ENCODE measurements around the gene CFAP141.
"Not testable (repeated sequence)": the region's sequence is repeated elsewhere in the genome, so short reads cannot be mapped to it uniquely, and the experiment has no call there.

CFAP141 gene

DNA sequence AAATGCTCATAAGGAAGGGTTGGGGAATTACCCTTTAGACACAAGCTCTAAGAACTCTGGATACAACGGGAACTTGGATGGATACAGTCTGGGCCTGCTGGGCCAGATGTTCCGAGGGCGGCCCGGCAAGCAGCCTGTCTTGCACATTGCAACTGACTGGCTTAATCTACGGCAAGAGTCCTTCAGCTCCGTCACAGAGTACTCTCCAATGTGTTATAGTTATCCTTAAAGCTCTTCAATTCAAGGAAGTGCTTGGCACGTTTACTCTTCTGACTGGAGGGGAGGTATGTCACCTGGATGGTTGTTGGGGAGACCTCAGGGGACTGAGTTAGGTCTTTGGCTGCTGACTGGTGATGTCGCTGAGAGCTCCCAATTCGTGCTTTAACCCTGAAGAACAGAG, 1.1 kb upstream of the CFAP141 start:
- no peaks in the 10 kb centered on the region for H3K4me1 ChIP-seq (ENCODE audit: insufficient read depth, insufficient read length)
- H3K9me3 ChIP-seq (ENCODE audit: insufficient read depth, low read length): no peaks in the 10 kb centered on the region
- no peak for DNase-seq (ENCODE audit: low read depth, low spot score)
- H3K9ac ChIP-seq (ENCODE audit: insufficient read length, low read depth): no peak overlapping the region
- peaks cover 69% of the 10 kb centered on the region for H3K36me3 ChIP-seq (ENCODE audit: insufficient read depth, insufficient read length, low read length)
- no peak overlapping the region for H3K4me3 ChIP-seq (ENCODE audit: insufficient read length, low read depth)
- no peak for TF ChIP-seq ZNF274 (IDR thresholded peaks at IDR 0.05; ENCODE audit: low read depth, low read length)
- TF ChIP-seq YY1 (IDR thresholded peaks at IDR 0.05; ENCODE audit: insufficient read depth, insufficient read length): no peak
- TF ChIP-seq SUZ12 (IDR thresholded peaks at IDR 0.05; ENCODE audit: extremely low read depth, insufficient read depth, insufficient read length): no peak
- H3K27me3 ChIP-seq (ENCODE audit: insufficient read depth, insufficient read length): no peaks in the 10 kb centered on the region

DNA sequence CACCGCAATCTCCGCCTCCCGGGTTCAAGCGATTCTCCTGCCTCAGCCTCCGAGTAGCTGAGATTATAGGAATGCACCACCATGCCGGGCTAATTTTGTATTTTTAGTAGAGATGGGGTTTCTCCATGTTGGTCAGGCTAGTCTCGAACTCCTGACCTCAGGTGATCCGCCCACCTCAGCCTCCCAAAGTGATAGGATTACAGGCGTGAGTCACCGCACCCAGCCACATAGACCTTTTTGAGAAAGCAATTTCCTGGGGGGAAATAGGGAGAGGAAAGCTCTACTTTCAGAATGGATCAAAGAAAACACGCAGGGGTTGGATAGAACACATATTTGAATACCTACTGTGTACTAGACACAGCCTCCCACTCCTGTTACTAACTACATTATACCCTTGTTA, 355 bp downstream of the CFAP141 start:
- H3K4me3 ChIP-seq (ENCODE audit: insufficient read length, low read depth); H3K27me3 ChIP-seq (ENCODE audit: insufficient read depth, insufficient read length); H3K4me1 ChIP-seq (ENCODE audit: insufficient read depth, insufficient read length); H3K9ac ChIP-seq (ENCODE audit: insufficient read length, low read depth); H3K9me3 ChIP-seq (ENCODE audit: insufficient read depth, low read length); DNase-seq (ENCODE audit: low read depth, low spot score): not testable (repeated sequence)
- H3K36me3 ChIP-seq (ENCODE audit: insufficient read depth, insufficient read length, low read length): peaks cover 56% of the 10 kb centered on the region

GRCh38 chr1:154199563-154199879, 6.6 kb downstream of the CFAP141 start:
- H3K4me3 ChIP-seq (ENCODE audit: insufficient read length, low read depth): no peak overlapping the region
- H3K36me3 ChIP-seq (ENCODE audit: insufficient read depth, insufficient read length, low read length): peaks cover under 1% of the 10 kb centered on the region
- H3K9me3 ChIP-seq (ENCODE audit: insufficient read depth, low read length): no peaks in the 10 kb centered on the region
- no peaks in the 10 kb centered on the region for H3K27me3 ChIP-seq (ENCODE audit: insufficient read depth, insufficient read length)
- H3K9ac ChIP-seq (ENCODE audit: insufficient read length, low read depth): no peak overlapping the region
- no peak for TF ChIP-seq YY1 (IDR thresholded peaks at IDR 0.05; ENCODE audit: insufficient read depth, insufficient read length)
- TF ChIP-seq ZNF274 (IDR thresholded peaks at IDR 0.05; ENCODE audit: low read depth, low read length): no peak
- no peak for TF ChIP-seq SUZ12 (IDR thresholded peaks at IDR 0.05; ENCODE audit: extremely low read depth, insufficient read depth, insufficient read length)
- peaks cover 4% of the 10 kb centered on the region for H3K4me1 ChIP-seq (ENCODE audit: insufficient read depth, insufficient read length)
- DNase-seq (ENCODE audit: low read depth, low spot score): no peak

DNA sequence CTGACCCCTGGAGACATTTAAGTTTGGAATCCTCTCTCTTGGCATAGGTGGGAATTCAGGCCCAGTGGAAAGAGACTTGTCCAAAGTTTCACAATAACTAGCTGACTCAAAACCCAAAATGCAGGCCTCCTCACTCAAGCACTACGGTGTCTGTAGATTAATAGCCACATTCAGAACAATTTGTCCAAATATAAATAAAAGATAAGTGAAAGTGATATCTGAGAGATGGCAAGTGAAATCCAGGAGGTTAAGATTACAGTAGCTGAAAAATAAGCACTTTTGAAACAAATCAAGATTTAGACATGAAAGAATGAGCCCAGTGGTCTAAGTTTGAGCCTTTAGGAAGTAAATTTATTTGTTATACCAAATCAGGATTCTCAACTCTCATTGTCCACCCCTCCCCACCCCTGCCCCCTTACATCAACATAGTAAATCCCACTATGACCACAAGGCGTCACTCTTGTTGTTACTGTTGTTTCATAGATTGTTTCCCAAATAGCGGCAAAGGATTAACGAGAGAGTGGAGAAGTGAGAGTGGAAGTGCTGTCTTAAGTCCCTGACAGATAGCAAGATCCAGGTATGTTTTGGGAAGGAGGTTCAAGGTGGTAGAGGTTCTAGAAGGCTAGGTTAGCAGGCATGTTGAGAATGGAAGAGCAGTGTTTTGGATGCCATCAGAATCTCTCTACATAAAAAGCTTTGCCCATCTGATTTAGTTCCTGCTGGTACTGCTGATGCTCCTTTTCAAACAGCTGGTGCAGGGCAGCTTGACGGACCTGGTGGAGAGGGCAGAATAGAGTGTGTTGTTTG, 7.2 kb downstream of the CFAP141 start:
- Histone ChIP-seq H3K4me1 (ENCODE audit: insufficient read depth, insufficient read length) (peaks cover 4% of the 10 kb centered on the region), H3K9me3 (ENCODE audit: insufficient read depth, low read length) (no peaks in the 10 kb centered on the region), H3K4me3 (ENCODE audit: insufficient read length, low read depth) (no peak overlapping the region), H3K27me3 (ENCODE audit: insufficient read depth, insufficient read length) (peaks cover 2% of the 10 kb centered on the region), H3K9ac (ENCODE audit: insufficient read length, low read depth) (no peak overlapping the region), H3K36me3 (ENCODE audit: insufficient read depth, insufficient read length, low read length) (no peaks in the 10 kb centered on the region)
- DNase-seq (ENCODE audit: low read depth, low spot score): no peak
- TF ChIP-seq ZNF274 (IDR thresholded peaks at IDR 0.05; ENCODE audit: low read depth, low read length): no peak
- no peak for TF ChIP-seq SUZ12 (IDR thresholded peaks at IDR 0.05; ENCODE audit: extremely low read depth, insufficient read depth, insufficient read length)
- TF ChIP-seq YY1 (IDR thresholded peaks at IDR 0.05; ENCODE audit: insufficient read depth, insufficient read length): no peak

GRCh38 chr1:154193821-154194220, 12.3 kb downstream of the CFAP141 start:
- H3K4me1 ChIP-seq (ENCODE audit: insufficient read depth, insufficient read length): peaks cover 7% of the 10 kb centered on the region
- H3K9ac ChIP-seq (ENCODE audit: insufficient read length, low read depth): no peak overlapping the region
- H3K4me3 ChIP-seq (ENCODE audit: insufficient read length, low read depth): no peak overlapping the region
- no peaks in the 10 kb centered on the region for H3K36me3 ChIP-seq (ENCODE audit: insufficient read depth, insufficient read length, low read length)
- no peak for TF ChIP-seq YY1 (IDR thresholded peaks at IDR 0.05; ENCODE audit: insufficient read depth, insufficient read length)
- TF ChIP-seq ZNF274 (IDR thresholded peaks at IDR 0.05; ENCODE audit: low read depth, low read length): no peak
- no peak for TF ChIP-seq SUZ12 (IDR thresholded peaks at IDR 0.05; ENCODE audit: extremely low read depth, insufficient read depth, insufficient read length)
- H3K27me3 ChIP-seq (ENCODE audit: insufficient read depth, insufficient read length): peaks cover 5% of the 10 kb centered on the region
- DNase-seq (ENCODE audit: low read depth, low spot score): no peak
- H3K9me3 ChIP-seq (ENCODE audit: insufficient read depth, low read length): no peaks in the 10 kb centered on the region

GRCh38 chr1:154192476-154192875, 13.7 kb downstream of the CFAP141 start:
- TF ChIP-seq ZNF274 (IDR thresholded peaks at IDR 0.05; ENCODE audit: low read depth, low read length): no peak

GRCh38 chr1:154191990-154192461, 14.1 kb downstream of the CFAP141 start, which contains the start of gene TPM3:
Gene TPM3, minus strand, starts transcription at chr1:154192100. Its CDS starts 82 bp downstream, at chr1:154192018.
- Histone ChIP-seq H3K4me3 (ENCODE audit: insufficient read length, low read depth) (no peak within 1 kb of the TSS), H3K27me3 (ENCODE audit: insufficient read depth, insufficient read length) (peaks cover 5% of the 10 kb centered on the region), H3K9me3 (ENCODE audit: insufficient read depth, low read length) (no peaks in the 10 kb centered on the region), H3K9ac (ENCODE audit: insufficient read length, low read depth) (no peak within 1 kb of the TSS), H3K36me3 (ENCODE audit: insufficient read depth, insufficient read length, low read length) (no peaks in the 10 kb centered on the region), H3K4me1 (ENCODE audit: insufficient read depth, insufficient read length) (peaks cover 7% of the 10 kb centered on the region)
- no peak for TF ChIP-seq ZNF274 (IDR thresholded peaks at IDR 0.05; ENCODE audit: low read depth, low read length)
- DNase-seq (ENCODE audit: low read depth, low spot score): no peak

More at GRCh38 chr1:154192476-154192875, 13.7 kb downstream of the CFAP141 start:
- Histone ChIP-seq H3K4me3 (ENCODE audit: insufficient read length, low read depth) (no peak overlapping the region), H3K27me3 (ENCODE audit: insufficient read depth, insufficient read length) (peaks cover 5% of the 10 kb centered on the region), H3K36me3 (ENCODE audit: insufficient read depth, insufficient read length, low read length) (no peaks in the 10 kb centered on the region), H3K4me1 (ENCODE audit: insufficient read depth, insufficient read length) (peaks cover 7% of the 10 kb centered on the region), H3K9me3 (ENCODE audit: insufficient read depth, low read length) (no peaks in the 10 kb centered on the region), H3K9ac (ENCODE audit: insufficient read length, low read depth) (no peak overlapping the region)
- DNase-seq (ENCODE audit: low read depth, low spot score): no peak
